A549 (cell line): ENCODE results near the gene TBC1D22A.

ENCODE experiments used
- BHLHE40 ChIP-seq: IDR thresholded peaks from 2 replicates; pipeline ENCODE4 v1.6.1; 2012; ENCODE audit warnings: low read depth, low read length, inconsistent platforms
- CHD4 ChIP-seq: fragments of 200-600 bp; sonication (generic); IDR thresholded peaks from 2 replicates; pipeline ENCODE4 v1.6.1; 2016; ENCODE audit warnings: antibody characterized with exemption, mild to moderate bottlenecking, borderline replicate concordance
- MAFK ChIP-seq: fragments of 450-650 bp; IDR thresholded peaks from 2 replicates; pipeline ENCODE4 v1.6.1; 2014; ENCODE audit not compliant: partially characterized antibody
- MAZ ChIP-seq: fragments of 150-350 bp; IDR thresholded peaks from 2 replicates; pipeline ENCODE4 v1.6.1; 2014; ENCODE audit warnings: antibody characterized with exemption, low read depth, low read length, borderline replicate concordance
- POLR2A ChIP-seq: IDR thresholded peaks from 2 replicates; pipeline ENCODE4 v1.6.1; 2012; ENCODE audit warnings: mild to moderate bottlenecking, low read length
- RFX5 ChIP-seq: fragments of 450-650 bp; IDR thresholded peaks from 2 replicates; pipeline ENCODE4 v1.7.1; 2014; ENCODE audit warnings: antibody characterized with exemption, mild to moderate bottlenecking, moderate library complexity
- ZFP36 ChIP-seq: fragments of 450-650 bp; IDR thresholded peaks from 2 replicates; pipeline ENCODE4 v1.6.1; 2014; ENCODE audit warnings: borderline replicate concordance; ENCODE audit not compliant: partially characterized antibody
- TF ChIP-seq, protein P1 (sequence below): fragments of >200 bp; sonication (Bioruptor Twin); formaldehyde crosslinking; IDR thresholded peaks from 3 replicates; pipeline ENCODE4 v1.5.1; 2016
- TF ChIP-seq, protein P2 (sequence below): IDR thresholded peaks from 2 replicates; pipeline ENCODE4 v1.6.1; 2012
- TF ChIP-seq, protein P3 (sequence below): fragments of 150-350 bp; IDR thresholded peaks from 2 replicates; pipeline ENCODE4 v1.6.1; 2014; ENCODE audit warnings: low read depth, mild to moderate bottlenecking, low read length

DNA sequence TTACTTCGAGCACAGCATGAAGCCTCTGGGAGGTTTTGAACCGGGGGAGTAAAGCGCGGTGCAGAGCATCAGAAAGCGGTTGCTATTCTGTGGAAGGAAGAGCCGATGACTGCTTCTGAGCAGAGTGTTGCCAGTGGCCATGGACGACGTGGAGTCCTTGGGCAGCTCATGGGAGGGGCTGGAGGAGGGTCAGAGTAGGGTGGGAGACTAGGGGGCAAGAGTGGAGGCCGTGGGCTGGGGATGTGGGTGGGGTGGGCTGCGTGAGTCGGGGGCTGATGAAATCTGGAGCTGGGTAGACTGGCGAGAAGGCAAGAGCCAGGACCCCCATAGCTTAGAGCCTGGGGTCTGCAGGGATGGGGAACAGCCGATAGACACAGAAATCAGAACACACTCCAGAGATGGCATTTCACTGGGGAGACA, 40.2 kb downstream of the TBC1D22A start:
- no peak for TF ChIP-seq POLR2A
- TF ChIP-seq MAZ = no peak
- TF ChIP-seq BHLHE40 = no peak
- TF ChIP-seq, protein P1, sequence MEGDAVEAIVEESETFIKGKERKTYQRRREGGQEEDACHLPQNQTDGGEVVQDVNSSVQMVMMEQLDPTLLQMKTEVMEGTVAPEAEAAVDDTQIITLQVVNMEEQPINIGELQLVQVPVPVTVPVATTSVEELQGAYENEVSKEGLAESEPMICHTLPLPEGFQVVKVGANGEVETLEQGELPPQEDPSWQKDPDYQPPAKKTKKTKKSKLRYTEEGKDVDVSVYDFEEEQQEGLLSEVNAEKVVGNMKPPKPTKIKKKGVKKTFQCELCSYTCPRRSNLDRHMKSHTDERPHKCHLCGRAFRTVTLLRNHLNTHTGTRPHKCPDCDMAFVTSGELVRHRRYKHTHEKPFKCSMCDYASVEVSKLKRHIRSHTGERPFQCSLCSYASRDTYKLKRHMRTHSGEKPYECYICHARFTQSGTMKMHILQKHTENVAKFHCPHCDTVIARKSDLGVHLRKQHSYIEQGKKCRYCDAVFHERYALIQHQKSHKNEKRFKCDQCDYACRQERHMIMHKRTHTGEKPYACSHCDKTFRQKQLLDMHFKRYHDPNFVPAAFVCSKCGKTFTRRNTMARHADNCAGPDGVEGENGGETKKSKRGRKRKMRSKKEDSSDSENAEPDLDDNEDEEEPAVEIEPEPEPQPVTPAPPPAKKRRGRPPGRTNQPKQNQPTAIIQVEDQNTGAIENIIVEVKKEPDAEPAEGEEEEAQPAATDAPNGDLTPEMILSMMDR = no peak
- no peak for TF ChIP-seq RFX5
- no peak for TF ChIP-seq CHD4
- TF ChIP-seq, protein P2, sequence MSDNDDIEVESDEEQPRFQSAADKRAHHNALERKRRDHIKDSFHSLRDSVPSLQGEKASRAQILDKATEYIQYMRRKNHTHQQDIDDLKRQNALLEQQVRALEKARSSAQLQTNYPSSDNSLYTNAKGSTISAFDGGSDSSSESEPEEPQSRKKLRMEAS = no peak
- TF ChIP-seq ZFP36 = no peak
- TF ChIP-seq, protein P3, sequence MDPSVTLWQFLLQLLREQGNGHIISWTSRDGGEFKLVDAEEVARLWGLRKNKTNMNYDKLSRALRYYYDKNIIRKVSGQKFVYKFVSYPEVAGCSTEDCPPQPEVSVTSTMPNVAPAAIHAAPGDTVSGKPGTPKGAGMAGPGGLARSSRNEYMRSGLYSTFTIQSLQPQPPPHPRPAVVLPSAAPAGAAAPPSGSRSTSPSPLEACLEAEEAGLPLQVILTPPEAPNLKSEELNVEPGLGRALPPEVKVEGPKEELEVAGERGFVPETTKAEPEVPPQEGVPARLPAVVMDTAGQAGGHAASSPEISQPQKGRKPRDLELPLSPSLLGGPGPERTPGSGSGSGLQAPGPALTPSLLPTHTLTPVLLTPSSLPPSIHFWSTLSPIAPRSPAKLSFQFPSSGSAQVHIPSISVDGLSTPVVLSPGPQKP = no peak
- TF ChIP-seq MAFK = no peak
